ENCODE measurements around the gene UBE2D2.
A peak's percentile ranks its signal among the peaks of the same experiment; 100 is the strongest.

Gene UBE2D2

DNA sequence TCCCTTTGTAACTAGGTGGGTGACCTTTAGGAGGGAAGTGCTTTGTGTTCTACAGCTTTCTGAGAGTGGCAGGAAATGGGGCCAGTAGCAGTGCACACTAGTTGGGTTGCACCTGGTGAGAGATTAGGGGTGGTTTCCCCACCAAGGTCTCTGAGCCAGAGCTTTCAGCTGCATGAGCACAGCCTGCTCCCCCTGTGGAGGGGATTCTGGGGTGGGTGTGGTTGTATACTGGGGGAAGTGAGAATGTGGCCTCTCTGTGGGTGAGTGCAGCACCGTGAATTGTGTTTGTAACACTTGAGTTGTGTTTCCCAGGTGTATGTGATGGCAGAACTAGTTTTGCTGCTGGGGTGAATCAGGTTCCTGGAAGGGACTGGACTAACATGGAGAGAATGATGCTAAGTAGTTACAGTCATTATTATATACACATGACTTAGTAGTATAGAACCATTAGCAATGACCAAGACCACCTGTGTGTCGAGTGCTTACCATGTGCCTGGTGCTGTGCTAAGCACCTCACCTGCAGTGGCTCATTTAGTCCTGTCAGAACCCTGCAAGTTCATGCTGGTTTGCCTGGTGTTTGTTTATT is 75.2 kb downstream of the UBE2D2 start:
- DNase-seq (ENCODE audit: low read depth): no peak

DNA sequence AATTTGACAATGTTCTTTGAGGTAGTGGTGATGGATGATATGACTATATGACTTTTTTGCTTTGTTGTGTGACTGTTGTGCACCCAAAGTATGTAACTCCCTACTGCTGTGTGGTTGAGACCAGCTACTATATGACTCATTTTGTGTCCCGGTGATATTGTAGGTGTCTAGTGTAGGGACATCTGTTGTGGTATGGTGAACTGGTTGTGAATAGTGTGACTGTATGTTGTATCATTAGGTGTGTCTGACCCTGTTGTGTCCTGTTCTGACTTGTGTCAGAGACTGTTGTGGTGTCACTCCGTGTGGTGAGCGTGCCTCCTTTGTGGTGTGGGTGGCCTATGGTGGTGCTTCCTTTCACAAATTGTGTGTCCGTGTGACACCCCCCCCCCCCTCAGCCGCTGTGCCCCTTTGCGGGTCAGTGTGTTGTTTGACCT is 75.9 kb downstream of the UBE2D2 start:
- no peak for DNase-seq (ENCODE audit: low read depth)

DNA sequence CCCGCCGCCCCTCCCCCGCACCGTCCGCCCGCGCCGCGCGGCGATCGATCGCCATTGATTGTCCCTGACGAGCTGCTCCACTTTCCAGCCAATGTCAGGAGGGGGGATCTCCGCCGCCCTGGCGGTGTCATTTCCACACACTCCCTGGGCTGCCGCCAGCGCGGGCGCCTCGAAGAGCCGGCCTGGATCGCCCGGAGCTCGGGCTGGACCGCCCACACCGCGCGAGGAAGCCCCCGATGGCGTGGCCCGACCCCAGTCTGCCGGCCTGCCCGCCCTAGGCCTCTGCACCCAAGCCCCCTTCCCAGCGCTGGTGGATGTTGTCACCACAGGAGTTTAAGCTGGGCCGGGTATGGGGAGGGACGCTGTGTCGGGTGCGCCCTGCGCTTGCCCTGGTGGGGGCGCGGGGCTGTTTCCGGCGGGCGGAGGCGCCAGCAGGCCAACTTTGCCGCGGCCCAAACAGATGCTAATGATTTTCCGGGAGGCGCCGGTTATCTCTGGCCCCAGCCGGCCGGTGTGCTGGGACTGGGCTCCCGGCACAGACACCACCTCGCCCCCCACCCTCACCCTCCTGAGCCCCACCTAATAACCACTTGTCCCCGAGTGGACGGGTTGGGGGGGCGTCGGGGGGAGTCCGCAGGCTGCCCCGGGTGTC is 76.4 kb downstream of the UBE2D2 start:
- DNase-seq (ENCODE audit: low read depth): peak; percentile 42

DNA sequence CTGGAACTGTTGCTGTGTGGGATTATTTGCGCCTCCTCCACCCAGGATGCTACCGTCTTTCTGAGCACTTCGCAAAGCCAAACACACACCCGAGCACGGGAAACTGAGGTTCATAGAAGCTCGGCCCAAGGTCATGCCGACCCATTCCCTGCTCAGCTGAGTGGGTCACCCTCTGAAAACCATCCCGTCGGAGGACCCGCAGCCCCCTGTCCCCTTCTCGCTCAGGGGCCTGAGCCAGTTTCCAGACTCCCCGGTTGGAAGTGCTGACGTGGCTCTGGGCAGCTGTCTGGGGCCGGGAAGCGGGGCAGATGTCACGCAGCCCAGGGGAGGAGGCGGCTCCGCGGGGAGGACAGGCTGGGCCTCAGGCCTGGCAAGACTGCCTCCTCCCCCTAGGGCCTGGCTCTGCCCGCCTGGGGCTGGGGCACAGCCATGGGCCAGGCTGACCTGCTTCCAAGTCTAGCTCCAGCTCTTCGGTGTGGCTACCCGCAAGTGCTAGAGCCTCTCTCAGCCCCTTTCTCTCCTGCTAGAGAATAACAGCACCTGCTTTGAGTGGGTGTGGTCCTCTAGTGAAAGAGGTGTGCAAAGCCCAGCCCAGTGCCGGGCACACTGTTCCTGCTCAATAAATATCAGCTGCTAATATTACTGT is 77.1 kb downstream of the UBE2D2 start:
- peak; percentile 46 for DNase-seq (ENCODE audit: low read depth)

DNA sequence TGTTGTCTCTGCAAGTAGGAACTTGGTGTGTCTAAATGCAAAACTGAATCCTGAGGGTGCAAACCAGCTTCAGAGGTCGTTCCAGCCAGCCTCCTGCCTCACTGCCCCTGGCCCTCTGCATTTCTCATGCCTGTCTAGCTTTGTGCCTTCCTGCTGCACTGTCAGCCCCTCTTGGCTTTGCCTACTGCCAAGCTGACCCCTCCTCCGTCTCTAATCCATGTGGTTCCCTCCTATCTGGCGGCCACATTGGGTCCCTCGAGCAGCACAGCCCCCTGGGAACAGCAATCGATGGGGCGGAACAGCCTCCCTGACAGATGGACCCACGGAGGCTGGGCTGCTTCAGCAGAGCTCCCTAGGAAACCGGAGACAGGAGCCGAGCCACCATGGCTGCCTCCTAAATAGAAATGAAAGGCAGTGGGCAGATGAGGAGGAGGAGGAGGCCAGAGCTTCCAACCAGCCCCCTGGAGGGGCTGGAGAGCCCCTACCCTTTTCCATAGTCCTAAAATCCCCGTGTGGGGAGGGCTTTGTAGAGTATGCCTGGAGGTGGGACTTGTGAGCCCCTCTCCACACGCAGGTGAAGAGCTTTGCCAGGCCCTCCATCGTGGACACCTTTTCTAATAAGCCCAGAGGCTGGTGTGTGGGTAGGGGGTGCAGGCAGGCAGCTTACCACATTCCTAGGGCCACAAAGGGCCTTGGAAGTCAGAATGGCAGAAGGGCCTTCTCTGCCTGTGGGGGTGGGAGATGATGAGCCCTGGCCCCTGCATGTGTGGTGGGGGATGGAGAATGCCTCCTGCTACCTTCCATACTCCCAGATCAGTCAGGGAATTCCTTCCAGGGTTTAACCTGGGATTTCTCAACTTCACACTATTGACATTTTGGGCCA is 77.8 kb downstream of the UBE2D2 start:
- no peak for DNase-seq (ENCODE audit: low read depth)

DNA sequence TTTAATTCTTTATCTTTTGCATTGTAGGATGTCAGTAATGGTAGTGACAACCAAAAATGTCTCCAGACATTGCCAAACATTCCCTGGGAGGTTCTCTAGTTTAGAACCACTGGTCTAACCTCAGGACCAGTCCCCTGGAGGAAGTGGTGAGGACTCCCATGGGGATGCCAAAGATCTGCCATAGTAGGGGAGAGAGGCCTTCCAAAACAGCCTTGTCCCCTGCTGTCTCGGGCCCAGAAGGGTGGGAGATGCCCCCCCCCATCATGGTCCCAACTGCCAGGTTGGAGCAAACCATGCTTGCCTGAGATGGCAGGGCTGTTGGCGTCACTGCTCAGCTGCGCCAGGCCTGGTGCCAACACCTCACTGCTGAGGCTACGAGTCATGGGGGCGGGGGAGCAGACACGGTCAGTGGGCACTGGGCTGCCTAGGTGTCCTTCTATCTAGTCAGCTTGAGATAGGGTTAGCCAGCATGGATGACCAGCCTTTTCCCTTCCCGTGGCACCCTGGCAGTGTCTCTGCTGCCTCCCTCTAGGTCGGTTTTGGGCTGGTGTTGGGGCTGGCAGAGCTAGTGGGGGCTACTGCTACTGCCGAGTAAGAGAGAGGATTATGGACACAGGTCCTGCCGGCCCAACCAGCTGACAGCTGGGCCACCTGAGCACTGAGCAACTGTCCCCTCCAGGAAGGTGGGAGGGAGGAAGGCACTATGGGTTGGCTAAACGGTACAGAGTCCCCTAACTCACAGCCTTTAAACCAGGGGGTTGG is 78.7 kb downstream of the UBE2D2 start:
- DNase-seq (ENCODE audit: low read depth): no peak

DNA sequence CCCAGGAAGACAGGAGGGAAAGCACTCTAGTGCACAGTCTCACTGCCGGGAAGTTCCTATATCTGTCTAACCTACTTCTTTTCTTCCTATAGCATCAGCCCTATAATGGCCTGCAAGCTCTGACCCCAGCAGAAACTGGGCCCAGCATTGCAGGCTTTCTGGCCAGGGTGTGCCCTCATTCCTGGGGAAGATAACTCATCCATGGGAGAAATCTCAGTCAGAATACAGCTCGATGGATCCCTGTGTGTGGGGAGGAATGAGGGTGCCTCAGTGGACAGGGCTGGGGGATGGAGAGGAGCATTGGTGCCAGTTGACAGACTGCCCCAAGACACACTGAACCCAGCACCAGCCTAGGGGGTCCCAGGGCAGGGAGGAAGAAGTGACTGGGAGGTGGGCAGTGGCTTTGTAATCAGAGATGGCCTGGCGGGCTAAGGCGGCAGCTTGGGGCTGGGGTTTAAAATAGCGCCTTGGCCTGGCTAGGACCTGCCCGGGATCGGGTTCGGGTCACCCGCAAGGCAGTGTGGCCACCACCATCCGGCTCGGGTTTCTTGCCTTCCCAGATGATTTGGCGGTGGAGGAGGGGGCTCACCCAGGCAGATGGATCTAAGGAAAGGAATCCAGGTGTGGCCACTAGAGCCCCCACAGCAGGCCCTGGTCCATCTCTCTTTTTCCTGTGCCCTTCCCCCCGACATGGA is 79.4 kb downstream of the UBE2D2 start:
- no peak for DNase-seq (ENCODE audit: low read depth)

DNA sequence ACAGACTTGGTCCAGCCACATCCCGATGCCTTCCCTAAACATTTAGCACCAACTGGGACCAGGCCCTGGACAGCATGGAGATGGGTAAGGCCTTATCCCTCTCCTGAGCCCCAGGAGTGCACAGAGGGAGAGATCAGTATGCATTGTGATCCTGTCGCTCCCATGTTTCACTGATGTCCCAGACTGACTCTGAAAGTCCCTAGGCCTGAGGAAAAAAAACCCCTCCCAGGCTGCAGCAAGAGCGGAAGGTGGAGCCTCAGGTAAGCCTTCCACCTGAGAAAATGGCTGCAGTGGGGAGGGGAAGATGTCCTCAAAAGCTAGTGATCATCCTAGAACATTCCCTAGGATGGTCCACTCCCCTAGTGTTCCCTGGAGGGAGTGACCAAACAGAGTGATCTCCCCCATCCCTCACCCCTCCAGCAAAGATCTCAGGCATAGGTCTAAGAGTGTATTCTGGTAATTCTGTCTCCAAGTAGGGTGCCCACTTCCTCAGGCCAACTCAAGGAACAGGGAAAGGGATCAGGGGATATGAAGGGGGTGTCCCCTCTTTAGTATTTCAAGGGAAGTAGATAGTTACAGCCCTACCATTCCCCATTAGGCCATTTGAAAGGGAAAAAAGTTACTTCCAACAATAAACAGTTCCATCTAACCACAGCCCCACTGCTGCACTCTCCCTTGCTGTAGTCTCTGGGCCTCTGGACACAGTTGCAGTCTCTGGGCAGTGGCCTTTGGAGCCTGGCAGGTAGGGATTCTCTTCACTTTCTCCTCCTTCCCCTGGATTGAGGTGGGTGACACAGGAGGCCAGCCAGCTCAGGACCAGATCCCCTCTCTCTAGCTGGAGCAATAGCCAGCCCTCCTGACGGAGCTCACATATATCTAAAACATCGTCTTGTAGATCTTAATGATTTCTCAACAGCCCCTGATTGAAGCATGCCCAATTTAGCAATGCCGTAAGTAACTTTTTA is 80.3 kb downstream of the UBE2D2 start:
- no peak for DNase-seq (ENCODE audit: low read depth)

DNA sequence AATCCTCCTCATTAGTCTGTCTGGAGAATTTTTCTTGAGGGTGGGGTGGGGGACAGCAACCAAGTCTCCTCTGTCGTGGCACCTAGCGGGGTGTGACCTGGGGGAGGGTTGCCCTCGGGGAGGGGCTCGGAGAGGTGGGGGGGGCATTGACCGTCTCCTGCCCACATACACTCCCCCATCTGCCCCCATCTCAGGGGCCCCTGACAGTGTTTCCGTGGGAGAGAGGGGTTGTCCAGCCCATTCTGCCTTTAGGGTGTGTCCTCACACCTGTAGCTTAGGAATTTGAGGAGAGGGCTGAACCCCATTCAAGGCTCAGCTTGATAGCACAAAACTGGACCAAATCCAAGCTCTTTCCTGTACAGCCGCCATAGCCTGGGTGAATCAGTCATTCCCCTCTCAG is 81.1 kb downstream of the UBE2D2 start:
- DNase-seq (ENCODE audit: low read depth): no peak

DNA sequence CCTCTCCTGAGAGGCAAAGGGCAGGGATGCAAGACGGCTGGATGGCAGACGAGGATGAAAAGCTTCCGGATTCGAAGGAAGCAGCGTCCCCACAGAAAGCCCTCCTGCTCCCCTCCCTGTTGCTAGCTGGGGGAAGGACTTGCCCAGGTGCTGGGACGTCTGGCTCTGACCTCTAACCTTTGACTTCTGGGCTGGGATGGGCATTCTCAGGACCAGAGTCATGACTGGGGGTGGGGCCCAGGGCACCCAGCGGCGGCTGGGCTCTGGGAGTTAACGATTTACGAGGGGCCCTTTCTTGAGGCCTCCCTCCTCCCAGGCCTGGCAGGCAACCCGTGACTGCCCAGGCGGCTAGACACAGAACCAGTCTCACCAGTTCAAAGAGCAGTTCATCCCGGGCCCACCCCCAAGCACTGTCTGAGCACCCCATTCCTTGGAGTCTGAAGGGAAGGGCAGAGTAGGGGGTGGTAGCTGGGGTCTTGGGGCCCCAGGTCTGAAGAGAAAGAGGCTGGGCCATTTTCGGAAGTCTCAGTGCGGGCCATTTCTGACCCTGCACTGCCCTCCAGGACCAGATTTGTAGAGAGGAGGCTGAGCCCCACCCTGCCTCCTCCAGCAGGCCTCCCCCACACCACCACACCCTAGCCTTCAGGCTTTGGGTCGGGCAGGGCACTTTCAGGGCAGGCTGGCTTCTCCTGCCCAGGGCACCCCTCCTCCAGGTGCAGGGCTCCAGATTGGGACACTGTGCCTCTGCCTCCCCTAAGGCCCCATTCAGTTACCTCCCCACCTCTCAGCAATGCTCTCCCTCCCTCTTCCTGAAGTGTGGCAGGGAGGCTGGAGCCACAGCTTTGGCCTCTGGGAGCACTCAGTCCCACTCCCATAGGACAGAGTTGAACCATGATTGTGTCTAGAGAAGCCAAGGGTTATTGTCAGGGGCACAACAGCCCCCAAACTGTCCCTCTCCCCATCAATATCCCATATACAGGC is 82.0 kb downstream of the UBE2D2 start:
- DNase-seq (ENCODE audit: low read depth): no peak

DNA sequence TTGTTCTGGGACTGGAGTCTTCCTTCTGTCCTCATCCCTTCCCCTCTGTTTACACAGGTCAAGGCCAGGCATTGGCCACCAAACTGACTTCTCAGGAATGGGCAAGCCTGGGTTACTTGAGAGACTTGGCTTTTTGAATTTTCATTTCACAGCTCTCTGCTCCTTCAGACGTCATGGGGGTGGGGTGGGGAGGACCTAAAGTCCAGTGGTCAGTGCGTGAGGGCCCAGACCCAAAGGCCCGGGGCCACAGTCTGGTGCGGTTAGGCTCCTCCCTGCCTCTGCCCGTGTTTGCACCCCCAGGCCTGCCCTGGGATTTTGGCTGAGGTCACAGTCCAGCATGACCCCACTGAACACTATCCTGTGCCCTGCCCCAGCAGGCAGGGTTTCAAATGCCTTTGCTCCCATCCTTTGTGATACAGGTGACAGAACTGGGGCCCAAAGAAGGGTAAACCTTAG is 82.9 kb downstream of the UBE2D2 start:
- no peak for DNase-seq (ENCODE audit: low read depth)

DNA sequence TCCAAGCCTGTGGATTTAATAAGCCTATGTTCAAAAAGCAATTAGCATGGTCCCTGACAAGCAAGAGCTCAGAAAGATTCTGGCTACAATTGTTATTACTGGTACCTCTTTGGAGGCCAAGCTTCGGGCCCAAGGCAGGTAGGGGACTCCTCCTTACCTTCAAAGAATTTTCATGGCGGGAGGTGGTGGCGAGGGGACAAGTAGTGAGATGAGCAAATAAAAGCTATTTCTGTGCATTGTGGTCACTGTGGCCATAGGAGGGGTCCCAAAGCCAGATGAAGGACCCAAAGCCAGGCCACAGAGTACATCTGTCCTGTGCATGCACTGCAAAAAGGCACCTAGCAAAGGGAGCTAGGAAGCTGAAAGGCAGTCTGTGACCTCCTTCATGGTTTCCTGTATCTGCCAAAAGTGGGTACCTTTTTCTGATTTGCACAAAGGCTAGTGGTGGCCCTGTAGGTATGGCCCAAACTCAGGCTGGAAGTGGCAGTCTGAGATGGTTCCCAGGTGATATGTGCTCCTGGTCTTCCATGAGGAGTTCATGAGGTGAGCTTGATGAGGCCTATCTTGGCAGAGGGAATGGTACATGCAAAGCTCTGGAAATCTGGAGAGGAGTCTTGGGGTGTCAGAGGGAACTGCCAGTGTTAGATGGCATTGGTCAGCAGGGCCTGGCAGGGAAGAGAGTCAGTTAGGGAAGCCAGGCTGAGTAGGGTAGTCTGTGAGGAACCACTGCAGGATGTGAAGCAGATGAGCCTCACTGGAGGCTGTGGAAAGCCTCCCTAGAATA is 83.7 kb downstream of the UBE2D2 start:
- DNase-seq (ENCODE audit: low read depth): no peak

DNA sequence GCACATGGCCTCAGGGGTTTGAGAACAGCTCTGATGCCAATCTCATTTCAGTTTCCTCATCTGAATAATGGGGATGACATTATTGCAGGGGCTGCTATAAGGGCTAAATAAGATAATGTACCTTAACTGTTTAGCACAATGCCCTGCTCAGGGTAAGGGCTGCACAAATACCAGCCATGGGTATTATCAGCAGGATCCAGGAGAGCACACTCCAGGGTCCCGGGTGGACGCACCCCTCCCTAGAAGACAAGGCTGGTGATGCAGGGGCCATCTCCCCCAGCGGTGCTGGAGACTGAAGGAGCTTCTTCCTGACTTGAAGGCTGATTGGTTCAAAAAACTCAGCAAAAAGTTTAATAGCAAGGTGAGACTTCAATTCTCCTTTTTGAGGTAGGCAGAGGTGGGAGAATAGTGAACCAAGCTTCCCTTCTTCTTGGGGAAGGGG is 84.3 kb downstream of the UBE2D2 start:
- no peak for DNase-seq (ENCODE audit: low read depth)

DNA sequence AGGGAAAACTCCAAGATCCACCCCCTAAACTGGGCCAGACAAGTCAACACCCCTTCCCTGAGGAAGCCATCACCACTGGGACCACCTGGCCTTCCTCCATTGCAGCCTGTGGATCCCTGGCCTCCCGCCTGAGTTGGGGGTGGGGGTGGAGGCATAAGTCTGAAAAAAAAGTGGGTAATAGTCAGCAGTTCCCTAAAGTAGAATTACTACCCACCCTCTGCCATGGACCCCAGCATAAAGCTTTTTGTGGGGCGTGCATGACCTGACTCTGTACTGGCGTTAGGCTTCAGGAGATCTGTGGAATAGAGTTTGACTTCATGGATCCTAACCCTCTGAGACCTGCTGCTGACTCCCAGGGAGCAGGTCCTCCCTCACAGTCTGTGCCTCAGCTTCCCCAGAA is 85.0 kb downstream of the UBE2D2 start:
- DNase-seq (ENCODE audit: low read depth): no peak

DNA sequence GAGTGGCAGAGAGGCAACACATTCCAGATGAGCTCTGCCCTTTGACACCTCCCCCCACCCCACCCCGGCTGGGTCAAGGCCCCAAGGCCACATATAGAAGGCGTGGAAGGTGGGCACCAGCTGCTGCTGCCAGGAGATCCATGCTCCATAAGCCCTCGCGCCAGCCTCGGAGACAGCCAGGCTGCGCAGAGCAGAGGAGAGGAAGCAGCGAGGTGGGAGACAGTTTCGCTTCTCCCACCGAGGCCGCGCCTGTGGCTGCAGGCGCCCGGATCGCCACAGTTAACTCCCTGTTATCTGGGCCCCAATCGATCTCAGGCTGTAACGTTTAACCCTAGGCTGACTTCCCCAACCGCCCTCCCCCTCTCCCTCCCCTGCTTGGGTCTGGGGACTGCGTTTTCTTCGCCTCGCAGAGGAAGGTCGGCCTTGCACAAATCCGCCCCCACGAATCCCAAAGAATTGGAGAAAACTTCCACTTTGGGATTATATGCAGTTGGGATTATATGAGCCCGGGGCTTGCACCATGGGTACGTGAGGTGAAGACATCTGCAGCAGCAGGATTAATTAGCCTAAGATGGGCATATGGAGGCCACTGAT is 85.9 kb downstream of the UBE2D2 start:
- no peak for DNase-seq (ENCODE audit: low read depth)

DNA sequence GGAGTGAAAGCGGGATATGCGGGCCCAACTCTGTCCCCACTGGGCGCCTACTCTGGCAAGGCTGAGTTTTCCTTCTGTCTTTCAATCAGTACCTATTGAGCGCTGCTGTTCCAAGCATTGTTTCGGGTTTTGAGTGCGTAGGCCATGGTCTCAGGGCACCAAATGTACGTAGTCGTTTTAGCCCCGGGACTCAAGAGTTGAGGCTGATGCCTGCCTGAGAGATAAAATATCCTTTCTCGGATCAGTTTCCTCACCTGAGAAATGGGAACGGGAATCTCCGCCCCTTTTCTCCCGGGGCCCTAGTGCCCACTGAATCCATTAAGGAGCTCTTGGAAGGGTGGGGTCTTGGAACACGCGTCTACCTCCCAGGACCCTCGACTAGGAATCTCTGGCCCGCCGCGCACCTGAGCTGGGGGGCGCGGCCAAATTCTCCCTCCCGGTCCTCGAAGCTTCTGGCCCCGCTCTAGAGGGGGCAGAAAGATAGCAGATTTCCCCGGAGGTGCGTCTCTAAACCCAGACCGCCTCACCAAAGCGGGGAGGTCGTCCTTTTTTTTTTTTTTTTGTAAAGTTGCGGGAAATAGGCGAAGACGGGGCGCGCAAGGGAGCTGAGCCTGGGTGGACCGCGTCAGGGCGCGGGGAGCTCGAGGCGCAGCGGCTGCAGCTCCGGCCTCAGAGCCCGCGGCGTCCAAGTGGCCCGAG is 86.5 kb downstream of the UBE2D2 start:
- DNase-seq (ENCODE audit: low read depth): no peak

Data from fibroblast of the conjunctiva (primary cell).